ENCODE data around the gene INTS1.

DNA sequence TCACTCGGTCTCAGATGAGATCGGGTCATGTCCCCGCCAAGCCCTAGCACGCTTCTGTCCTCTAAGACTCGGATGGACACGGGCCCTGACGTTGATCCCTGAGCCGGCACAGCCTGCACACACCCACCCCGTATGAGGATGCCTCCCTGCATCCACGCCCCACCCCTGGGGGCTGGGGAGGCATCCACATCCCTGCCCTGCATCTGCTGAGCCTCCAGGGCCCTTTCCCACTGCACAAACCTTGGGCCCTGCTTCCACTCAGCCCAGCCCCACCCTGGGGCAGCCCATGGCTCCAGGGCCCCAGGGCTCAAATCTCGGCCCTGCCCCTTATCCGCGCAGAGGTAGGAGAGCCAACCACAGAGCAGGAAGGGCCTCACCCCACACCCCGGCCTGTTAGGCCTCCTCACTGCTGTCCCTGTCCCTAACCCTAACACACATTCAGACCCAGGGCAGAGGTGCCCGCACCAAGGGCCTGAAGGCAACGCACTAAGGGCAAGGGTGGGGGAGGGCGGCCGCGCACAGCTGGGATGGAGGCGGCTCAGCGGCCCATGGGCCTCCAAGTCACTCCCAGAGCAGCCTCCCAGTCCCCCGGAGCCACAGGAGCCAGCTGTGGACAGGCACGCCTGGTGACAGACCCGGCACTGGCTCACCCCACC lies 35.4 kb downstream of the INTS1 start:
- TF ChIP-seq POLR2AphosphoS5 (IDR thresholded peaks at IDR 0.05) (no peak), EP300 (IDR thresholded peaks at IDR 0.05) (no peak)
- TF ChIP-seq, protein P1, sequence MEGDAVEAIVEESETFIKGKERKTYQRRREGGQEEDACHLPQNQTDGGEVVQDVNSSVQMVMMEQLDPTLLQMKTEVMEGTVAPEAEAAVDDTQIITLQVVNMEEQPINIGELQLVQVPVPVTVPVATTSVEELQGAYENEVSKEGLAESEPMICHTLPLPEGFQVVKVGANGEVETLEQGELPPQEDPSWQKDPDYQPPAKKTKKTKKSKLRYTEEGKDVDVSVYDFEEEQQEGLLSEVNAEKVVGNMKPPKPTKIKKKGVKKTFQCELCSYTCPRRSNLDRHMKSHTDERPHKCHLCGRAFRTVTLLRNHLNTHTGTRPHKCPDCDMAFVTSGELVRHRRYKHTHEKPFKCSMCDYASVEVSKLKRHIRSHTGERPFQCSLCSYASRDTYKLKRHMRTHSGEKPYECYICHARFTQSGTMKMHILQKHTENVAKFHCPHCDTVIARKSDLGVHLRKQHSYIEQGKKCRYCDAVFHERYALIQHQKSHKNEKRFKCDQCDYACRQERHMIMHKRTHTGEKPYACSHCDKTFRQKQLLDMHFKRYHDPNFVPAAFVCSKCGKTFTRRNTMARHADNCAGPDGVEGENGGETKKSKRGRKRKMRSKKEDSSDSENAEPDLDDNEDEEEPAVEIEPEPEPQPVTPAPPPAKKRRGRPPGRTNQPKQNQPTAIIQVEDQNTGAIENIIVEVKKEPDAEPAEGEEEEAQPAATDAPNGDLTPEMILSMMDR (IDR thresholded peaks at IDR 0.05): no peak

Data from sigmoid colon (tissue), 4 donors.